H9 (cell line): Measurements from ENCODE around the gene LAMA5. TPM values are rescaled to one million over a fixed set of nuclear protein-coding genes. Genes with fewer than 3 reads are reported as not detected.

ENCODE experiments used
- DNase-seq: peaks from one replicate; pipeline ENCODE4 v3.0.0-alpha.2; 2017
- H2AFZ ChIP-seq: one replicate; pipeline ENCODE4 v1.6.1; 2013; ENCODE audit warnings: mild to moderate bottlenecking, low read length, control low read depth, moderate library complexity
- H2AK5ac ChIP-seq: 2 replicates; pipeline ENCODE4 v1.6.1; 2013; ENCODE audit warnings: low read length, control low read depth, mixed read lengths; ENCODE audit not compliant: insufficient read length
- H2BK120ac ChIP-seq: one replicate; pipeline ENCODE4 v1.6.1; 2013; ENCODE audit warnings: low read depth, mild to moderate bottlenecking, low read length, control low read depth, inconsistent platforms; ENCODE audit not compliant: poor library complexity, severe bottlenecking
- H2BK12ac ChIP-seq: 2 replicates; pipeline ENCODE4 v1.6.1; 2013; ENCODE audit warnings: low read length, control low read depth, mixed read lengths, low read depth; ENCODE audit not compliant: insufficient read length
- H2BK15ac ChIP-seq: 2 replicates; pipeline ENCODE4 v1.6.1; 2013; ENCODE audit warnings: low read depth, low read length, control low read depth
- H2BK20ac ChIP-seq: one replicate; pipeline ENCODE4 v1.6.1; 2013; ENCODE audit warnings: low read depth, mild to moderate bottlenecking, low read length, control low read depth, inconsistent platforms; ENCODE audit not compliant: poor library complexity, severe bottlenecking
- H2BK5ac ChIP-seq: 2 replicates; pipeline ENCODE4 v1.6.1; 2013; ENCODE audit warnings: low read length, control low read depth, mixed read lengths; ENCODE audit not compliant: insufficient read length
- H3K14ac ChIP-seq: 2 replicates; pipeline ENCODE4 v1.6.1; 2013; ENCODE audit warnings: low read length, control low read depth; ENCODE audit not compliant: insufficient read depth
- H3K18ac ChIP-seq: 2 replicates; pipeline ENCODE4 v1.6.1; 2013; ENCODE audit warnings: low read depth, mild to moderate bottlenecking, mixed read lengths, low read length, control low read depth; ENCODE audit not compliant: insufficient read length
- H3K23ac ChIP-seq: 2 replicates; pipeline ENCODE4 v1.6.1; 2013; ENCODE audit warnings: low read length, control low read depth, mixed read lengths, low read depth; ENCODE audit not compliant: insufficient read length
- H3K23me2 ChIP-seq: 2 replicates; pipeline ENCODE4 v1.6.1; 2013; ENCODE audit warnings: low read depth, mild to moderate bottlenecking, mixed read lengths, low read length, control low read depth; ENCODE audit not compliant: insufficient read length, poor library complexity, severe bottlenecking
- H3K27ac ChIP-seq: 2 replicates; pipeline ENCODE4 v1.5.1; 2013; ENCODE audit warnings: low read length, control low read depth, mixed read lengths, low read depth; ENCODE audit not compliant: insufficient read length
- H3K27me3 ChIP-seq: 2 replicates; pipeline ENCODE4 v1.6.1; 2013; ENCODE audit warnings: low read length, control low read depth, inconsistent platforms; ENCODE audit not compliant: insufficient read depth
- H3K4ac ChIP-seq: 2 replicates; pipeline ENCODE4 v1.6.1; 2013; ENCODE audit warnings: low read depth, mild to moderate bottlenecking, control low read depth, inconsistent platforms, low read length, moderate library complexity
- H3K4me1 ChIP-seq: 2 replicates; pipeline ENCODE4 v1.6.1; 2013; ENCODE audit warnings: low read length, control low read depth, inconsistent platforms; ENCODE audit not compliant: insufficient read depth
- H3K4me2 ChIP-seq: 2 replicates; pipeline ENCODE4 v1.6.1; 2013; ENCODE audit warnings: low read length, control low read depth, mixed read lengths; ENCODE audit not compliant: insufficient read length, insufficient read depth
- H3K56ac ChIP-seq: 2 replicates; pipeline ENCODE4 v1.6.1; 2013; ENCODE audit warnings: low read depth, mild to moderate bottlenecking, mixed read lengths, low read length, control low read depth; ENCODE audit not compliant: insufficient read length
- H3K79me1 ChIP-seq: 2 replicates; pipeline ENCODE4 v1.6.1; 2013; ENCODE audit warnings: low read depth, mild to moderate bottlenecking, moderate library complexity, low read length, control low read depth, inconsistent platforms; ENCODE audit not compliant: insufficient read depth, poor library complexity, severe bottlenecking
- H3K79me2 ChIP-seq: 2 replicates; pipeline ENCODE4 v1.6.1; 2013; ENCODE audit warnings: low read length, control low read depth, inconsistent platforms; ENCODE audit not compliant: insufficient read depth
- H3K9ac ChIP-seq: 2 replicates; pipeline ENCODE4 v1.6.1; 2013; ENCODE audit warnings: low read length, control low read depth, mixed read lengths; ENCODE audit not compliant: insufficient read length; ENCODE audit errors: extremely low read depth
- H3K9me3 ChIP-seq: one replicate; pipeline ENCODE4 v1.6.1; 2013; ENCODE audit warnings: low read depth, low read length, inconsistent platforms; ENCODE audit not compliant: control insufficient read depth
- H3T11ph ChIP-seq: one replicate; pipeline ENCODE4 v1.6.1; 2013; ENCODE audit warnings: mild to moderate bottlenecking, low read length, control low read depth, inconsistent platforms
- H4K20me1 ChIP-seq: one replicate; pipeline ENCODE4 v1.6.1; 2013; ENCODE audit not compliant: control insufficient read depth, insufficient read length, insufficient read depth
- H4K5ac ChIP-seq: 2 replicates; pipeline ENCODE4 v1.6.1; 2013; ENCODE audit warnings: low read depth, mild to moderate bottlenecking, mixed read lengths, low read length, control low read depth; ENCODE audit not compliant: insufficient read length
- H4K8ac ChIP-seq: replicated peaks from 2 replicates; pipeline ENCODE4 v1.6.1; 2013; ENCODE audit warnings: low read length, control low read depth, mixed read lengths, low read depth; ENCODE audit not compliant: insufficient read length
- H4K91ac ChIP-seq: 2 replicates; pipeline ENCODE4 v1.6.1; 2013; ENCODE audit warnings: low read depth, mild to moderate bottlenecking, moderate library complexity, mixed read lengths, low read length, control low read depth; ENCODE audit not compliant: insufficient read length
- H3K27ac Mint-ChIP-seq, 3 experiments: 2 replicates in 2 of 3; 3 replicates in 1 of 3; pipeline ENCODE4 v1.8.0; 2020 to 2021; ENCODE audit warnings: mixed read lengths in 3 of 3, mild to moderate bottlenecking in 1 of 3, moderate library complexity in 1 of 3
- H3K27me3 Mint-ChIP-seq: 2 replicates; pipeline ENCODE4 v1.8.0; 2021; ENCODE audit warnings: low read depth, mild to moderate bottlenecking, moderate library complexity, mixed read lengths
- H3K36me3 Mint-ChIP-seq, 3 experiments: 2 replicates in 2 of 3; 3 replicates in 1 of 3; pipeline ENCODE4 v1.8.0; 2020 to 2021; ENCODE audit warnings: low read depth in 3 of 3, mixed read lengths in 3 of 3; ENCODE audit not compliant: insufficient read depth in 1 of 3
- H3K4me1 Mint-ChIP-seq, 2 experiments: 2 replicates each; pipeline ENCODE4 v1.8.0; 2020; ENCODE audit warnings: mixed read lengths in 2 of 2
- H3K4me3 Mint-ChIP-seq, 2 experiments: 2 replicates in 1 of 2; 3 replicates in 1 of 2; pipeline ENCODE4 v1.8.0; 2020 to 2021; ENCODE audit warnings: mild to moderate bottlenecking in 2 of 2, mixed read lengths in 2 of 2, moderate library complexity in 1 of 2
- H3K9me3 Mint-ChIP-seq, 2 experiments: 2 replicates in 1 of 2; 3 replicates in 1 of 2; pipeline ENCODE4 v1.8.0; 2020; ENCODE audit warnings: mild to moderate bottlenecking in 2 of 2, mixed read lengths in 2 of 2, moderate library complexity in 1 of 2
- CTCF ChIP-seq: fragments of 200-600 bp; sonication (generic); conservative IDR thresholded peaks from 3 replicates; pipeline ENCODE4 v1.8.0; 2021; ENCODE audit warnings: antibody characterized with exemption, mild to moderate bottlenecking
- WGBS: extraction: QIAGEN DNeasy Blood & Tissue Kit; methylation state at CpG from one replicate; pipeline ENCODE4 v1.1.7; 2013; ENCODE audit warnings: missing lambda C conversion rate, low lambda C conversion rate, mixed read lengths; ENCODE audit not compliant: insufficient read length; ENCODE audit errors: extremely low coverage; 5-methylcytosine and 5-hydroxymethylcytosine counted together
- total RNA-seq: library from RNA; stranded (reverse); gene quantifications from 2 replicates; pipeline ENCODE4 v1.2.1, GENCODE V29; 2021

LAMA5 gene
- total RNA-seq, 1 experiment from 2014 or later: 200 TPM

DNA sequence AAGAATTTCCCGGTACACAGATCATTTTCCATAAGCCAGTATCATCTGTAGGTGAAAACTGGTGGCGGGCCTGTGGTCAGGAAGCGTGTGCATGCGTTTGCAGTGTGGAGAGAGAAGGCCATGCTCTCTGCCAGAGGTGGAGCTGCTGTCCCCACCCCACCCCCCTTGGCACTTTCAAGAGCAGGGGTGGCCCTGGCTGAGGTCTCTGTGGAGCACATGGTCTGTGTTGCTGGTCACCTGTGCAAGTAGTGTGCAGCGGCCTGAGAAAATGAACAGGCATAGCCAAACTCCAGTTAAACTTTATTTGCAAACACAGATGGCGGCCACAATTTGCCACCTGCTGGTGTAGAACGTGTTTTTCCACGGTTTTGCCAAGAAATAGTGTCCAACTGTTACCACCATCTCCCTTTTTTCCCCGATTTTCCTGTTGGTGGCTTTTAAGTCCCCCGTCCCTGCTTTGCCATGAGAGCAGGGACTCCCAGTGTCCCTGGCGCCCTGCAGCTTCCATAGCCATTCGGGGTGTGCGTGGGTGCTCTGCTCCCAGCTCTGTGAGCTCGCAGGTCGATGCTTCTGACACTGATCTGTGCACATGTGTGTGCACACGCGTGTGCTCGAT is 61.9 kb downstream of the LAMA5 start:
- H3K4ac ChIP-seq: no peak overlapping the region
- no peaks in the 10 kb centered on the region for H4K20me1 ChIP-seq
- no peaks in the 10 kb centered on the region for H3K79me1 ChIP-seq
- H3K9me3 ChIP-seq: no peaks in the 10 kb centered on the region
- H2BK120ac ChIP-seq: no peak overlapping the region
- H2AK5ac ChIP-seq: no peak overlapping the region
- H3K4me1 Mint-ChIP-seq: peaks cover 14 to 22% of the 10 kb centered on the region in 2 experiments
- no peaks in the 10 kb centered on the region for H3K27me3 ChIP-seq
- no peak overlapping the region for H4K91ac ChIP-seq
- H3K9me3 Mint-ChIP-seq: no peaks in the 10 kb centered on the region
- H4K5ac ChIP-seq: no peak overlapping the region
- no peak overlapping the region for H2BK15ac ChIP-seq
- peaks cover 24 to 58% (median 55%) of the 10 kb centered on the region in 3 experiments for H3K36me3 Mint-ChIP-seq
- peak overlapping the region; percentile 48 to 91 (median 68); a peak in 5 of 7 replicates for H3K27ac Mint-ChIP-seq
- peaks cover 18% of the 10 kb centered on the region; the same call in 1 of the 2 replicates for H3K79me2 ChIP-seq
- no peak overlapping the region for H3K14ac ChIP-seq
- WGBS: no CpG with 5 or more reads among the region's 18 CpGs
- no peak overlapping the region for H3K23ac ChIP-seq
- H2BK5ac ChIP-seq: no peak overlapping the region
- H3K56ac ChIP-seq: no peak overlapping the region
- no peak for DNase-seq
- H2BK12ac ChIP-seq: no peak overlapping the region
- H3K23me2 ChIP-seq: peaks cover 7% of the 10 kb centered on the region
- no peak overlapping the region for H4K8ac ChIP-seq
- H3K9ac ChIP-seq: no peak overlapping the region
- H3K4me2 ChIP-seq: no peak overlapping the region
- no peak overlapping the region for H3K27ac ChIP-seq
- no peak overlapping the region for H2AFZ ChIP-seq
- H3K18ac ChIP-seq: no peak overlapping the region
- H2BK20ac ChIP-seq: no peak overlapping the region
- H3T11ph ChIP-seq: no peak overlapping the region
- H3K4me3 Mint-ChIP-seq: peak overlapping the region; percentile 90 to 96; a peak in 4 of 5 replicates
- H3K27me3 Mint-ChIP-seq: no peaks in the 10 kb centered on the region
- TF ChIP-seq CTCF: no peak
- no peaks in the 10 kb centered on the region; the same call in 1 of the 2 replicates for H3K4me1 ChIP-seq
